GM18867 (cell line): Measurements from ENCODE around the gene MUCL1.
"Not testable (repeated sequence)": the region's sequence is repeated elsewhere in the genome, so short reads cannot be mapped to it uniquely, and the experiment has no call there.

Experiments used
- ATAC-seq: cut with Tn5 transposase; IDR thresholded peaks from one replicate; pipeline ENCODE4 v1.9.1; 2021; ENCODE audit warnings: mild to moderate bottlenecking, moderate library complexity; ENCODE audit not compliant: unreplicated experiment

The MUCL1 gene

GRCh38 chr12:54853933-54854538, at the start of gene MUCL1:
MUCL1 (plus strand) TSS chr12:54854516; CDS start chr12:54854583, 67 bp downstream.
- ATAC-seq, result peak; percentile 99

DNA sequence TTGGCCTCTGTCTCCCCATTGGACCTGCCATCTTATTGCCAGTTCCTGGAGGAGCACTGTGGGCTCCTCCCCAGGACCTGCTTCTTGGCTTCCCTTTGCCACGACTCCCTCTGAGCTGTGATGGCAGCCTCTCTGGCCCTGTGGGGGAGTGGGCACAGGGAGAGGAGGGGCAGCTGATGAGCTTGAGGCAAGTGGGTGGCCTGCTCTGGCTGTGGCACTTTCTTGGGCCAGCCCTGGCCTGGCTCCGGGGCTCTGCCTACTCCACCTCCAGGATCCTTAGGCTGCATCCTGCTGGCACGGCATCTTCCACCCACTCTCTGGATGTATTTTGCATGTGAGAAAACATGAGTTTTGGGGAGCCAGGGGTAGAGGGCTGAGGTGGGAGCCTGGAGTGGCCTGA, 32.6 kb upstream of the MUCL1 start:
- no peak for ATAC-seq

DNA sequence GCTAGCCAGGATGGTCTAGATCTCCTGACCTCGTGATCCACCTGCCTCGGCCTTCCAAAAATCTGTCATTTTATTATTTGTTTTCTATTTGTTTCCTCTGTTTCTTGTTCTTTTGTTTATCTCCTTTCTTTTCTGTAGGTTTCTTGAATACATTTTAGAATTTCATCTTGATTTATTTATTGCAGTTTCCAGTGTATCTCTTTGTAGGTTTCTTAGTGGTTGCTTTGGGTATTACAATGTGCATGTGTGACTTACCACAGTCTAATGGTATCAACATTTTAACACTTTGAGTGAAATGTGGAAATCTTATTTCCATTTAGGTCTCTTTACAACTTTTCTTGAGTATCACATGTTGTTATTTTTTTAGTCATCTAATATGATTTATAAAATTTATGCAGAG, 29.9 kb upstream of the MUCL1 start:
- no peak for ATAC-seq

DNA sequence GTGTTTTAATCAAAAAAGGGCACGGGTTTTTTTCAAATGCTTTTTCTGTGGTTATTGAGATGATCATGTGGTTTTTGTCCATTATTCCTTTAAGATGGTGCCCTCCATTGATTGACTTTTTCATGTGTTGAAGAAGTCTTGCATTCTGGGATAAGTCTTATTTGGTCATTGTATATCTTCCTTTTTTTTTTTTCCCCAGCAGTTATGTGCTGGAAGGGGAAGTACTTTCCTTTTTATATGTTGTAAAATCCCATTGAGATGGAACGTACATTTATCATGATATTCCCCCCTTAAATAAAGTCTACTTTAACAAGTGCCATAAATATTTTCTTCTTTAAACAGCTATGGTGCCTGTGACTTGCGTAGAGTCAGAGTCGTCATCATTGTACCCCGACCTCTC, 24.8 kb upstream of the MUCL1 start:
- no peak for ATAC-seq

- ATAC-seq, result no peak
These were observed 24.1 kb upstream of the MUCL1 start for GRCh38 chr12:54830199-54830598.

DNA sequence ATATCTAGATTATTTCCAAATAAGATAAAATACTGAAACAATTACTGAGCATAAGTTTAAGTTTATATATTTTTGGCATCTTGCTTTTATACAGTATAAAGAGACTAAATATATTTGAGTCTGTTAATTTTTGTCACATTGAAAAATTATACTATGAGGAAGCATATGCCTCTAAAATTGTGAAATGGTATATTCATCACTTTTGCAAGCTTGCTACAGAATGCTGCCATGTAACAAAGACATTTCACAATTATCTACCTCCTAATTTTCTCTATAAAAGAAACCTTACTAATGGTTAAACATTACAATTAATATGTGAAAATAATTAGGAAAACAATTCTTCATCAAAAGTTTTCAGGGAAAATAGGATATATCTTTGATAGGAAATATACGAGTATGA, 22.7 kb upstream of the MUCL1 start:
- ATAC-seq, result no peak

GRCh38 chr12:54840244-54840865, 14.0 kb upstream of the MUCL1 start:
- no peak for ATAC-seq

- no peak for ATAC-seq
These were observed 3.1 kb downstream of the MUCL1 start for GRCh38 chr12:54857406-54857805.

DNA sequence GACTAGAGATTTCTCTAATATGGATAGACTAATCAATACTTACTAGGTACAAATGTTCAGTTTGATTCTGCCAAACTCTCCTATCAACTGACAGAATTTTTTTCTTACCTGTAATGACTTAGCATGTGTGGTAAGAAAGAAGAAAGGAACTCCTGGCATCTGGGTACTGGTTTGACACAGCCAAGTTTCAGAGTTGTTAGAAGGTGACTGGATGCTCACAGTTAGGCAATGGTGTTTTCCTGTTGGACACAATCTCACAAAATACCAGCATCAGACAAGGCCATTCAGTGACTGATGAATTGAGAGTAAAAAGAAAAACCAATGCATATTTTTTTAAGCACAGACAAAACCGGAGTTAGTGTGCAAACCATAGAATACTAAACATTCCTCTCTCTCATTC, 4.2 kb downstream of the MUCL1 start:
- no peak for ATAC-seq

GRCh38 chr12:54859502-54859901, 5.2 kb downstream of the MUCL1 start:
- ATAC-seq, result no peak

DNA sequence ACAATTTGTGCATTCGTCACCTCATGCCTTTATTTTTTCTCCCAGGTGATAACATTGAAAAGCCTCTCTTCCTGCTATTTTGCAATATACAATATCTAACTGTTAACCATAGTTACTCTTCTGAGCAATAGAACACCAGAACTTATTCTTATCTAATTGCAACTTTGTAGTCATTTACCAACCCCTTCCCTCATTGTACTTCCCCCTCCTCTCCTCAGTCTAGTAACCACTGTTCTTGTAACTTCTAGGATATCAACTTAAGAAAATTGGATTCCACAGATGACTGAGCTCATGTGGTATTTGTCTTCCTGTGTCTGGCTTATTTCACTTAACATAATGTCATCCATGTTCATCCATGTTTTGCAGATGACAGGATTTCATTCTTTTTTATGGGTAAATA, 7.6 kb downstream of the MUCL1 start:
- no peak for ATAC-seq

GRCh38 chr12:54863948-54864618, 9.8 kb downstream of the MUCL1 start:
- ATAC-seq, result no peak

GRCh38 chr12:54865683-54866324, 11.5 kb downstream of the MUCL1 start:
- no peak for ATAC-seq

DNA sequence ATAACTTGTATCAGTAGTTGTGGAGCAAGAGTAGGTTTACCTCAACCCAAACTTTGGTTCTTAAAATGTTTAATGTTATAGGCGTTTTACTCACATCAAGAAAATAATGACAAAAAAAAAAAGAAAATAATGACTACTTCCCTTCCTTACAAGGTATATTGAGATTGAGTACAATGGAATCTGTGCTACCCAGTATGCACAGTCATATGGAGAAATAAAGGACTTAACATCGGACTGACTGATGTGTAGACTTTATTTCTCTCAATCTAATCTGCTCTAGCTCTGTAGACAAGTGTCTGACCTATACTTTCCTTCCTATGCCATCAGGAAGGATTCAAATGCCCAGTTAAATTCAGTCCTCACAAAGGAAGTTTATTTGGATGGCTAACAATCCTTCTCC, 14.4 kb downstream of the MUCL1 start:
- no peak for ATAC-seq

GRCh38 chr12:54870048-54870447, 15.7 kb downstream of the MUCL1 start:
- no peak for ATAC-seq

DNA sequence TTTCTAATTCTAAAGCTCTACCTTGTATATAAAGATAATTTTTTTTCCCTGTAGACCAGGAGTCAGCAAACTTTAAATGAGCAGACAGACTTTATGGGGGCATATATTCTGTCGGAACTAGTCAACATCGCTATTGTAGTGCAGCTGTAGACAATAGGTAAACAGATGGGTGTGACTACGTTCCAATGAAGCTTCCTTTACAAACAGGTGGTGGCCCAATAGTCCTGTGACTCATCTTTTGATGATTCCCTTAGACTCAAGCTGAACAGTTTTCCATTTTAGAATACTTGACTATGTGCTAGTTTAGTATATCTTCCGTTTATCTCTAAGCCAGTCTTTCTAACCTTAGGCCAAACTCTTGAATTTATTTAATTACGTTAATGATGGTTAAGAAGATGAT, 16.3 kb downstream of the MUCL1 start:
- no peak for ATAC-seq

DNA sequence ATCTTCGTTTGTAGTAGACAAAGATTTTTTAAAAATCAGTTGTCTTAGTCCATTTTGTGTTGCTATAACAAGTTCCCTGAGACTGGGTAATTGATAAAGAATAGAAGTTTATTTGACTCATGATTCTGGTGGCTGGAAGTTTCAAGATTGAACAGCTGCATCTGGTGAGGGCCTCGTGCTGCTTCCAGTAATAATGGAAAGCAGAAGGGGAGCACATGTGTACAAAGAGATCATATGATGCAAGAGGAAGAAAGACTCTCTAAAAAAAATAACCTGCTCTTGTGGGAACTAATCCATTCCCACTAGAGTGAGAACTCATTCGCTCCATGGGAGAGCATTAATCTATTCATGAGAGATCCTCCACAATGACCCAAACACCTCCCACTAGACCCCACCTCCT, 24.8 kb downstream of the MUCL1 start:
- ATAC-seq, result no peak

DNA sequence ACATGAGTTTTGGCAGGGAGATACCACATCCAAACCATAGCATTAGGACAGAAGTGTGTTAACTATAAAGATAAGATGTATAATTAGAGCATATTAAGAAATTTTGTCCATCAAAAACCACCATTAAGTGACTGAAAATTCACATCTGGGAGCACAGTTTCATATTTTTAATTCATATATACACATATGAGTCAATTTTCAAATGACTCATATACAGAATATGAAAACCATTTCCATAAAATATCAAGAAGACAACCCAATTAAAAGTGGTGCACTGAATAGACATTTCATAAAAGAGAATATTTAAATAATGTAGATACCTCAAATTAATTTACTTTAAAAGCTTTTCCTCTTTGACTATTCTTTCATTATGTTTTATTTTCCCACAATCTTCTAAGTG, 25.3 kb downstream of the MUCL1 start:
- no peak for ATAC-seq

GRCh38 chr12:54882079-54882478, 27.8 kb downstream of the MUCL1 start:
- no peak for ATAC-seq

- not testable (repeated sequence) for ATAC-seq
These were observed 28.3 kb downstream of the MUCL1 start for GRCh38 chr12:54882597-54882996.

DNA sequence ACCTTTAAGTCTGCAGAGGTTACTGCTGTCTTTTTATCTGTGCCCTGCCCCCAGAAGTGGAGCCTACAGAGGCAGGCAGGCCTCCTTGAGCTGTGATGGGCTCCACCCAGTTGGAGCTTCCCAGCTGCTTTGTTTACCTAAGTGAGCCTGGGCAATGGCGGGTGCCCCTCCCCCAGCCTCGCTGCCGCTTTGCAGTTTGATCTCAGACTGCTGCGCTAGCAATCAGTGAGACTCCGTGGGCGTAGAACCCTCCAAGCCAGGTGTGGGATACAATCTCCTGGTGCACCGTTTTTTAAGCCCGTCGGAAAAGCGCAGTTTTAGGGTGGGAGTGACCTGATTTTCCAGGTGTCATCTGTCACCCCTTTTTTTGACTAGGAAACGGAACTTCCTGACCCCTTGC, 34.1 kb downstream of the MUCL1 start:
- not testable (repeated sequence) for ATAC-seq

GRCh38 chr12:54890339-54890738, 36.0 kb downstream of the MUCL1 start:
- ATAC-seq, result no peak
